OCI-LY7 (cell line): ENCODE measurements around the gene SDCCAG8.

Experiments used
- CTCF ChIP-seq: fragments of 200-600 bp; sonication (generic); conservative IDR thresholded peaks from 2 replicates; pipeline ENCODE4 v1.5.1; 2014; ENCODE audit warnings: mild to moderate bottlenecking, antibody characterized with exemption, low read length, moderate library complexity, mixed read lengths
- EZH2phosphoT487 ChIP-seq: fragments of 200-600 bp; sonication (generic); IDR thresholded peaks from 2 replicates; pipeline ENCODE4 v1.6.1; 2018; ENCODE audit warnings: low read depth, borderline replicate concordance, mild to moderate bottlenecking, mixed run types, antibody characterized with exemption, low read length, moderate library complexity, mixed read lengths

- TF ChIP-seq CTCF (no peak), EZH2phosphoT487 (no peak)
These were observed 231.9 kb downstream of the SDCCAG8 start for GRCh38 chr1:243487649-243488227.
